Activated CD8-positive, alpha-beta memory T cell treated with anti-CD3 and anti-CD28 coated beads, Interleukin-2, amount 10 ng/mL, durations not matched to agents 7 days and 5 days (primary cell): ENCODE data around the gene FYCO1. TPM values are rescaled to one million over a fixed set of nuclear protein-coding genes. Genes with fewer than 3 reads are reported as not detected.
A peak's percentile ranks its signal among the peaks of the same experiment; 100 is the strongest.

ENCODE experiments used
- ATAC-seq: fragments of 150-1000 bp; cut with Tn5 transposase; one replicate; pipeline ENCODE4 v1.10.0; 2021; ENCODE audit warnings: moderate library complexity
- CTCF ChIA-PET: fragments of 350-600 bp; sonication (Branson Sonifier 250); formaldehyde crosslinking; loops from one replicate; lab custom pipeline; 2021; ENCODE audit warnings: antibody characterized with exemption; lab: Charles Lee
- DNase-seq: peaks from one replicate; pipeline ENCODE4 v3.0.0-alpha.2; 2020
- H3K27ac Mint-ChIP-seq: one replicate; pipeline ENCODE4 v1.8.0; 2021; ENCODE audit warnings: mild to moderate bottlenecking, mixed read lengths
- H3K27me3 Mint-ChIP-seq: one replicate; pipeline ENCODE4 v1.8.0; 2021; ENCODE audit warnings: mixed read lengths
- H3K36me3 Mint-ChIP-seq: one replicate; pipeline ENCODE4 v1.8.0; 2021; ENCODE audit warnings: mild to moderate bottlenecking, mixed read lengths
- H3K4me1 Mint-ChIP-seq: one replicate; pipeline ENCODE4 v1.8.0; 2021; ENCODE audit warnings: mixed read lengths
- H3K4me3 Mint-ChIP-seq: one replicate; pipeline ENCODE4 v1.8.0; 2021; ENCODE audit warnings: mild to moderate bottlenecking, moderate library complexity, mixed read lengths
- H3K9me3 Mint-ChIP-seq: one replicate; pipeline ENCODE4 v1.8.0; 2022; ENCODE audit warnings: low read depth, mixed read lengths
- total RNA-seq, 2 experiments: library from RNA; stranded (reverse); gene quantifications; one replicate each; pipeline ENCODE4 v1.2.3, GENCODE V29; 2021

FYCO1 gene
- total RNA-seq, 2 experiments from 2014 or later, result 19.1 to 27.7 TPM

- H3K9me3 Mint-ChIP-seq, result no peaks in the 10 kb centered on the region
- peak; percentile 72 for ATAC-seq
- CTCF ChIA-PET, result interaction anchor here (0.8 to 30.7 kb wide), 20 partner anchors 8 to 427 kb away, joined by 3 to 708 read pairs (median 4); partner anchors contain the start of genes CCR1, CCR5, CXCR6 and FYCO1
- H3K36me3 Mint-ChIP-seq, result peaks cover 93% of the 10 kb centered on the region
- DNase-seq, result peak; percentile 91
- H3K27me3 Mint-ChIP-seq, result no peaks in the 10 kb centered on the region
- peak overlapping the region; percentile 84 for H3K27ac Mint-ChIP-seq
- H3K4me3 Mint-ChIP-seq, result peak overlapping the region; percentile 10
- H3K4me1 Mint-ChIP-seq, result peaks cover 81% of the 10 kb centered on the region
These were observed 44.7 kb downstream of the FYCO1 start for GRCh38 chr3:45950686-45951600.

GRCh38 chr3:45950131-45950530 is 45.5 kb downstream of the FYCO1 start:
- DNase-seq (no peak), ATAC-seq (no peak)
- CTCF ChIA-PET, result interaction anchor here (0.8 to 30.7 kb wide), 17 partner anchors 8 to 428 kb away, joined by 3 to 708 read pairs (median 5); partner anchors contain the start of genes CCR1, CCR5 and FYCO1
- H3K4me3 Mint-ChIP-seq, result no peak overlapping the region
- peak overlapping the region; percentile 84 for H3K27ac Mint-ChIP-seq
- peaks cover 84% of the 10 kb centered on the region for H3K4me1 Mint-ChIP-seq
- no peaks in the 10 kb centered on the region for H3K27me3 Mint-ChIP-seq
- H3K36me3 Mint-ChIP-seq, result peaks cover 92% of the 10 kb centered on the region
- no peaks in the 10 kb centered on the region for H3K9me3 Mint-ChIP-seq

- Mint-ChIP-seq H3K27me3 (no peaks in the 10 kb centered on the region), H3K4me1 (peaks cover 91% of the 10 kb centered on the region), H3K9me3 (no peaks in the 10 kb centered on the region), H3K27ac (peak overlapping the region; percentile 84), H3K4me3 (no peak overlapping the region), H3K36me3 (peaks cover 92% of the 10 kb centered on the region)
- peak; percentile 40 for DNase-seq
- CTCF ChIA-PET, result interaction anchor here (2.6 to 30.7 kb wide), 3 partner anchors 10 to 129 kb away, joined by 16 to 708 read pairs (median 16); no protein-coding TSS in a partner anchor
- no peak for ATAC-seq
These were observed 46.2 kb downstream of the FYCO1 start for GRCh38 chr3:45949432-45949831.

GRCh38 chr3:45948881-45949280 is 46.7 kb downstream of the FYCO1 start:
- Mint-ChIP-seq H3K4me3 (peak overlapping the region; percentile 48), H3K9me3 (no peaks in the 10 kb centered on the region), H3K36me3 (peaks cover 89% of the 10 kb centered on the region), H3K27me3 (no peaks in the 10 kb centered on the region), H3K27ac (peak overlapping the region; percentile 84), H3K4me1 (peaks cover 91% of the 10 kb centered on the region)
- CTCF ChIA-PET, result interaction anchor here (0.9 to 30.7 kb wide), 3 partner anchors 10 to 130 kb away, joined by 3 to 708 read pairs (median 16); no protein-coding TSS in a partner anchor
- ATAC-seq (no peak), DNase-seq (peak; percentile 34)

GRCh38 chr3:45948311-45948781 is 47.3 kb downstream of the FYCO1 start:
- no peak for DNase-seq
- peak overlapping the region; percentile 48 for H3K4me3 Mint-ChIP-seq
- no peaks in the 10 kb centered on the region for H3K9me3 Mint-ChIP-seq
- H3K4me1 Mint-ChIP-seq, result peaks cover 95% of the 10 kb centered on the region
- no peak for ATAC-seq
- H3K27me3 Mint-ChIP-seq, result no peaks in the 10 kb centered on the region
- H3K27ac Mint-ChIP-seq, result peak overlapping the region; percentile 84
- CTCF ChIA-PET, result interaction anchor here (0.9 to 30.7 kb wide), 5 partner anchors 9 to 130 kb away, joined by 3 to 708 read pairs (median 3); partner anchors contain the start of gene FYCO1
- H3K36me3 Mint-ChIP-seq, result peaks cover 87% of the 10 kb centered on the region

GRCh38 chr3:45947361-45947760 is 48.3 kb downstream of the FYCO1 start:
- DNase-seq (no peak), ATAC-seq (no peak)
- no peaks in the 10 kb centered on the region for H3K27me3 Mint-ChIP-seq
- peak overlapping the region; percentile 48 for H3K4me3 Mint-ChIP-seq
- H3K9me3 Mint-ChIP-seq, result no peaks in the 10 kb centered on the region
- peaks cover 96% of the 10 kb centered on the region for H3K4me1 Mint-ChIP-seq
- CTCF ChIA-PET, result interaction anchor here (0.7 to 30.7 kb wide), 9 partner anchors 8 to 131 kb away, joined by 3 to 708 read pairs (median 4); partner anchors contain the start of gene FYCO1
- peak overlapping the region; percentile 84 for H3K27ac Mint-ChIP-seq
- peaks cover 80% of the 10 kb centered on the region for H3K36me3 Mint-ChIP-seq

GRCh38 chr3:45946875-45947274 is 48.7 kb downstream of the FYCO1 start:
- Mint-ChIP-seq H3K9me3 (no peaks in the 10 kb centered on the region), H3K4me1 (peaks cover 96% of the 10 kb centered on the region), H3K36me3 (peaks cover 79% of the 10 kb centered on the region), H3K27ac (peak overlapping the region; percentile 84), H3K4me3 (peak overlapping the region; percentile 73), H3K27me3 (no peaks in the 10 kb centered on the region)
- DNase-seq (peak; percentile 68), ATAC-seq (no peak)
- CTCF ChIA-PET, result interaction anchor here (0.7 to 30.7 kb wide), 7 partner anchors 8 to 132 kb away, joined by 3 to 708 read pairs (median 5); no protein-coding TSS in a partner anchor

- CTCF ChIA-PET, result interaction anchor here (1.2 to 30.7 kb wide), 5 partner anchors 7 to 132 kb away, joined by 3 to 708 read pairs (median 6); no protein-coding TSS in a partner anchor
- Mint-ChIP-seq H3K4me1 (peaks cover 94% of the 10 kb centered on the region), H3K4me3 (peak overlapping the region; percentile 73), H3K27ac (peak overlapping the region; percentile 84), H3K36me3 (peaks cover 76% of the 10 kb centered on the region), H3K9me3 (no peaks in the 10 kb centered on the region), H3K27me3 (no peaks in the 10 kb centered on the region)
- peak; percentile 70 for DNase-seq
- ATAC-seq, result no peak
These were observed 49.3 kb downstream of the FYCO1 start for GRCh38 chr3:45946307-45946706.

GRCh38 chr3:45944830-45945620 is 50.6 kb downstream of the FYCO1 start:
- Mint-ChIP-seq H3K4me1 (peaks cover 93% of the 10 kb centered on the region), H3K36me3 (peaks cover 79% of the 10 kb centered on the region)
- CTCF ChIA-PET, result interaction anchor here (1.0 to 30.7 kb wide), 9 partner anchors 15 to 134 kb away, joined by 3 to 708 read pairs (median 5); no protein-coding TSS in a partner anchor

GRCh38 chr3:45943207-45943846 is 52.3 kb downstream of the FYCO1 start, which contains the start of gene CXCR6:
Gene CXCR6, plus strand, starts transcription at chr3:45943464. Its CDS starts 3,018 bp downstream, at chr3:45946482.
- H3K27ac Mint-ChIP-seq, result peak within 1 kb of the TSS; percentile 91
- CTCF ChIA-PET, result interaction anchor here (0.5 to 30.7 kb wide), 15 partner anchors 8 to 906 kb away, joined by 3 to 708 read pairs (median 5); partner anchors contain the start of gene CCR1
- H3K9me3 Mint-ChIP-seq, result peaks cover 2% of the 10 kb centered on the region
- H3K4me1 Mint-ChIP-seq, result peaks cover 91% of the 10 kb centered on the region
- peak within 1 kb of the TSS; percentile 79 for H3K4me3 Mint-ChIP-seq
- peaks cover 65% of the 10 kb centered on the region for H3K36me3 Mint-ChIP-seq
- DNase-seq (peak; percentile 70), ATAC-seq (peak; percentile 64)
- no peaks in the 10 kb centered on the region for H3K27me3 Mint-ChIP-seq

More at GRCh38 chr3:45944830-45945620, 50.6 kb downstream of the FYCO1 start:
- Mint-ChIP-seq H3K9me3 (peaks cover 2% of the 10 kb centered on the region), H3K4me3 (peak overlapping the region; percentile 73), H3K27me3 (no peaks in the 10 kb centered on the region), H3K27ac (peak overlapping the region; percentile 84)
- ATAC-seq, result peak; percentile 28
- no peak for DNase-seq

GRCh38 chr3:45942051-45942825 is 53.4 kb downstream of the FYCO1 start:
- H3K27ac Mint-ChIP-seq, result peak overlapping the region; percentile 91
- CTCF ChIA-PET, result interaction anchor here (1.0 to 30.7 kb wide), 13 partner anchors 9 to 266 kb away, joined by 3 to 708 read pairs (median 5); partner anchors contain the start of gene CCR1
- DNase-seq, result no peak
- peaks cover 2% of the 10 kb centered on the region for H3K9me3 Mint-ChIP-seq
- no peaks in the 10 kb centered on the region for H3K27me3 Mint-ChIP-seq
- H3K4me3 Mint-ChIP-seq, result peak overlapping the region; percentile 79
- no peak for ATAC-seq
- peaks cover 88% of the 10 kb centered on the region for H3K4me1 Mint-ChIP-seq
- H3K36me3 Mint-ChIP-seq, result peaks cover 60% of the 10 kb centered on the region
